GM19397 (cell line): ENCODE measurements around the gene DZIP1.
"Not testable (repeated sequence)": the region's sequence is repeated elsewhere in the genome, so short reads cannot be mapped to it uniquely, and the experiment has no call there.

ENCODE experiments used
- ATAC-seq: cut with Tn5 transposase; IDR thresholded peaks from one replicate; pipeline ENCODE4 v1.9.1; 2021; ENCODE audit warnings: mild to moderate bottlenecking, moderate library complexity; ENCODE audit not compliant: unreplicated experiment

The DZIP1 gene

GRCh38 chr13:95644601-95645052 is at the start of gene DZIP1:
TSS of gene DZIP1 (minus strand) at chr13:95644706. CDS start at chr13:95642029, 2,677 bp downstream.
- peak; percentile 56 for ATAC-seq

GRCh38 chr13:95690986-95691385 is 46.5 kb upstream of the DZIP1 start:
- ATAC-seq: not testable (repeated sequence)

GRCh38 chr13:95689582-95689926 is 45.0 kb upstream of the DZIP1 start:
- no peak for ATAC-seq

GRCh38 chr13:95684960-95685359 is 40.5 kb upstream of the DZIP1 start:
- not testable (repeated sequence) for ATAC-seq

GRCh38 chr13:95684418-95684817 is 39.9 kb upstream of the DZIP1 start:
- no peak for ATAC-seq

- ATAC-seq: no peak
Measured at GRCh38 chr13:95679722-95680121, 35.2 kb upstream of the DZIP1 start.

- ATAC-seq: no peak
Measured at GRCh38 chr13:95678967-95679366, 34.5 kb upstream of the DZIP1 start.

GRCh38 chr13:95677564-95678266 is 33.2 kb upstream of the DZIP1 start:
- ATAC-seq: no peak

- peak; percentile 97 for ATAC-seq
Measured at GRCh38 chr13:95676762-95677563, 32.5 kb upstream of the DZIP1 start, which contains the start of gene DNAJC3. TSS of gene DNAJC3 (plus strand) at chr13:95677139. CDS start at chr13:95677256, 117 bp downstream.

GRCh38 chr13:95676105-95676761 is 31.7 kb upstream of the DZIP1 start:
- ATAC-seq: peak; percentile 11

- no peak for ATAC-seq
Measured at GRCh38 chr13:95671597-95671996, 27.1 kb upstream of the DZIP1 start.

- ATAC-seq: not testable (repeated sequence)
Measured at GRCh38 chr13:95667235-95667634, 22.7 kb upstream of the DZIP1 start.

GRCh38 chr13:95660981-95661581 is 16.6 kb upstream of the DZIP1 start:
- no peak for ATAC-seq

GRCh38 chr13:95659500-95659899 is 15.0 kb upstream of the DZIP1 start:
- no peak for ATAC-seq

- no peak for ATAC-seq
Measured at GRCh38 chr13:95656386-95657015, 12.0 kb upstream of the DZIP1 start.

GRCh38 chr13:95652821-95653220 is 8.3 kb upstream of the DZIP1 start:
- no peak for ATAC-seq

GRCh38 chr13:95652244-95652764 is 7.8 kb upstream of the DZIP1 start:
- ATAC-seq: no peak

GRCh38 chr13:95650696-95651095 is 6.2 kb upstream of the DZIP1 start:
- ATAC-seq: no peak

GRCh38 chr13:95647321-95647720 is 2.8 kb upstream of the DZIP1 start:
- ATAC-seq: no peak

- peak; percentile 44 for ATAC-seq
Measured at GRCh38 chr13:95643936-95644598, 439 bp downstream of the DZIP1 start.
